ENCODE results near the gene ZFAND3.

GRCh38 chr6:37861452-37861851 is 41.9 kb downstream of the ZFAND3 start:
- no peak for TF ChIP-seq CTCF (IDR thresholded peaks at IDR 0.05; ENCODE audit: poor library complexity, severe bottlenecking)
- TF ChIP-seq POLR2AphosphoS5 (IDR thresholded peaks at IDR 0.05), result no peak
- no peak for TF ChIP-seq TAF1 (IDR thresholded peaks at IDR 0.05; ENCODE audit: low read depth)
- TF ChIP-seq EP300 (conservative IDR thresholded peaks at IDR 0.05; ENCODE audit: poor library complexity, severe bottlenecking), result no peak
- TF ChIP-seq EZH2 (IDR thresholded peaks at IDR 0.05; ENCODE audit: borderline replicate concordance, insufficient read depth, low read length, poor library complexity, severe bottlenecking), result no peak
- no peak for TF ChIP-seq REST (IDR thresholded peaks at IDR 0.05; ENCODE audit: borderline replicate concordance)
- TF ChIP-seq RAD21 (conservative IDR thresholded peaks at IDR 0.05), result no peak

Measured in neural cell (in vitro differentiated cells).